Epidermal melanocyte (primary cell): Measurements from ENCODE around the gene PLCG2.
"Not testable (repeated sequence)": the region's sequence is repeated elsewhere in the genome, so short reads cannot be mapped to it uniquely, and the experiment has no call there.

ENCODE experiments used
- DNase-seq: peaks from one replicate; pipeline ENCODE4 v3.0.0; 2011; ENCODE audit warnings: low spot score; ENCODE audit not compliant: insufficient read length

PLCG2 gene

DNA sequence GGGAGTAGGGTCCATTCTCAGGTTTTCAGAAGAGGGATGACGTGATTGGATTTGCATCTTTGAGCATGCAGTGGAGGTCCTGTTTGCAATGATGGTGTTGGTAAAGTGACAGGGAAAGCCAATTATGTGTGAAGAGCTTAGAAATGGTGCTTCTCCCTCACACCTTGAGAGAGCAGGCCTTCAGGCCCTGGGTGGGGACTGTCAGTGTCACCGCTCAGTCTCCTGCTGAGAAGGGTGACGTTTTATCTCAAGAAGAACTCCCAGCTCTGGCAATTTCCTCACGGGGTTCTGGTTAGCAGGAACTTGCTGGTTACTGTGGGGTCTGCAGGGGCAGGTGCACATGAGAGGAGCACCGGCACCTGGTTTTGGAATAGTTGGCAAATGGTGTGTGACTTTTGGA is 11.2 kb downstream of the PLCG2 start:
- no peak for DNase-seq

DNA sequence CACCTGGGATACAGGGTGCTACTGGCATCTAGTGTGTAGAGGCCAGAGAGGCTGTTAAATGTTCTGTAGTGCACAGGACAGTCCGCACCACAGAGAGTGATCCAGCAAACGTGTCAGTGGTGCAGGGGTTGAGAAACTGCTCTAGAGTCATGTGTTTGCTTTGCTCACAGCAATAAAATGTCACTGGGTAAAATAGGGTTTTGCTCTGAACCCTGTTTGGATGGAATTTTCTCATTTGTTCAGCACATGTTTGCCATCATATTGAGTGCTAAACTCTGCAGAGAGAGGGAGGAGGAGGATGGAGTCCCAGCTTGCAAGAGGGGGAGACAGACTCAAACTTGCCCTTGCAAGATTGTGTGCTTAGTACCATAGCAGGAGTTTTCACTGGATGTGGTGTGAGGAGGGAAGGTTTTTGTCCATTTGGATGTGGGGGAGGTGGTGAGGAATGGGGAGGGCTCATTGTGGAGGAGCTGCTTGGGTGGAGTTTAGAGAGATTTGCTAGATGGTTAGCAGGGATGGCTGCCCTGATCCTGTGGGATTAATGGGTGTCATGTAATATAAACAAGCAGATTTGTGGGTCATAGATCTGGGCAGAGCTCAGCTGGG is 11.8 kb downstream of the PLCG2 start:
- no peak for DNase-seq

DNA sequence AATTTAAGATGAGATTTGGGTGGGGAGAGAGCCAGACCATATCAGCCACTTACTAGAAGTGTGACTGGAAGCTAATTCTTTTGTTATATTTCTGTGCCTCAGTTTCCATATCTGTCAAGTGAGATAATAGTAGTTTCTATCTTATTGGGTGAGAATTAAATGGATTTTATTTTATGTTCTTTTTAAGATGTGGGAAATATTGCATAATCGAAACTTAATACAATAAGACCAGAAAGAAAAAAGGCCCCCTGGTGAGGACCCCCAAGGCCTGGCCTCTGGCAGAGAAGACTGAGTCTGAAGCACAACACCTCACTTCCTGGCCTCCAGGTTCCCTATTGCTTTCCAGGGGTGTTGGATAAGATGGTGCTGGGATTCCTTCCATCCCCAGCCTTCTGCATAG is 13.7 kb downstream of the PLCG2 start:
- no peak for DNase-seq

DNA sequence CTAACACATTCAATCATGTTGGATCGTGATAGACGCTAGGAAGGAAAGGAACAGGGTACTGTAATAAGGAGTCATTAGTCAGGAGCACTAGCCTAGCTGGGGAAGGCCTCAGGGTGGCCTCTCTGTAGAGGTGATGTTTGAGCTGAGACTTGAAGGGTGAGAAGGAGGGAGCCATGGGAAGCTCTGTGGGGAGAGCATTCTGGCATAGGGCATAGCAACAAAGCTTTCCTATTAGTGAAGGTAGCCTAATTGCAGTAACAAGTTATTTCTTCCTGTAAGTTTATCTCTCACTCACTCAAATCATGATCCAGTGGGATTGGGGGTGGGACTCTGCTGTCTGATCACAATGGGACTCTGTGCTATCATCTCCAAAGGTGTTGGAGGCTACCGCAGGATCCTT is 16.1 kb downstream of the PLCG2 start:
- no peak for DNase-seq

DNA sequence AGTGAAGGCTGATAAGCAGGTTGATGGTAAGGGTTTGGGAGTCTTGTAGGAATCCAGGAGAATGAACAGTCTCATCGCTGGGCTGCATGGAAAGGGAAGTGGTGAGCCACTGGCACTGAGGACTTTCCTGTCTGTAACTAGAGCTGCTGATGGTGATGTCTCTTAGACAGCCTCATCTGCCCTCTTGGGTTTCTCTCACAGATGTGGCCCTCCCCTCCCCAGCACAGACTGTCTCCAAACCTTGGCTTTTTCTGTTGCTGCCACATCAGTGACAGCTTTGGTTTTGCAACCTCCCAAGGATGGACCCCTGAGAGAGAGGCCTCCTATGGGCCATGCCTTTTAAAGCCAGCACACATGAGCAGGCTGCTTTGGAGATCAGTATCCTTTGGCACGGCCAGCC is 16.9 kb downstream of the PLCG2 start:
- DNase-seq: no peak

GRCh38 chr16:81796583-81797346 is 17.7 kb downstream of the PLCG2 start:
- no peak for DNase-seq

DNA sequence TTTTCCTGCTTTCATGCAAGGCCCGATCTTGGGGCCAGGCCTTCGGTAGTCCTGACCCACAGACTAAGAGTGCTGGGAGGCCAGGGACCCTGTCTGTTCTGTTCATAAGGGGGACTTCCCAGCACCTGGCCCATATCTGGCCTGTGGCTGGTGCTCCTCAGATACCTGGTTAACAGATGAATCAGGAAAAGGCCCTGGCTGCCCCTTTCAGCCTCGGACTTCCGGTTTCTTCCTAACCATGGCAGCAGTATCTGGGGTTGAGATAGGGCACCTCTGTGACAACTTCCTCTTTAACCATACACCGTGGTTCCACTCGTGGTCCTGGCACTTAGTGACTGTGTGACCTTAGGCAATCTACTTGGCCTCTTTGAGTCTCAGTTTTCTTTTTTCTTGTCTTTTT is 18.4 kb downstream of the PLCG2 start:
- DNase-seq: no peak

DNA sequence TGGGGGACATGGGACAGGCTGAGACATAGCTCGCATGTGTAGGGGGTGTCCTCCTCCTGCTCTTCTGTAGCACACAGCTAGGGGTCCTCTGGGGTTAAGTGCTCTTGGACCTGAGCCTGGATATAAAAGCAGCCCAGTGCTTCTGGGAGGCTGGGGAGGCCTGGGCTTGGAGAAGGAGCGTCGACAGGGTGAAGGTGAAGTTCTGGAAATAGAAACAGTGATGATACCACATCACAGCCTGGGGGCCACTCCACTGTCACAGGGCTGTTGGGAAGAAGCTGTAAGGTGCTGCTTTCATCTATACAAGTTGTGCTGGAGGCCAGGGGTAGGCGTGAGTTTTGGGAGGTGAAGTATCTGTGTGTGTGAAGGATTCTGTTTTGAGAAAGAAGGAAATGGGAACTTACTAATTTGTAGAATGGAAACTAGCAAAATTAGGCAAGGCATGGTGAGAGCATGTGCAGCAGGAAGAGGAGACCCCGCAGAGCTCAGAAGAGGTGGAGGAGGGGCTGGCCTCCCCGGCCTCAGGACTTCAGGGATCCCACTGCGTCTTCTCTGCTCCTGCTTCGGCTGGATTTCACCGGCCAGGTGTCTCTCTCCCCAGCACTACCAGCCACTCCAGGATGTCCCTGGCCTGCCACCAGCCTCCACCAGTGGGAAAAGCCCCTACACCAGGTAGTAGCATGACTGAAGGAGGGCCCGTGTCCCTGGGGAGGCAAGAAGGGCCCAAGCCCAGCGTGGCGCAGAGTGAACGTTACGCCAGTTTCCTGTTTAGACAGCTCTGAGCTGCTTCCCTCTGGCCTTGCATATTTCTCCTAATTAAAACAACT is 19.4 kb downstream of the PLCG2 start:
- DNase-seq: no peak

GRCh38 chr16:81799138-81799504 is 20.0 kb downstream of the PLCG2 start:
- no peak for DNase-seq

DNA sequence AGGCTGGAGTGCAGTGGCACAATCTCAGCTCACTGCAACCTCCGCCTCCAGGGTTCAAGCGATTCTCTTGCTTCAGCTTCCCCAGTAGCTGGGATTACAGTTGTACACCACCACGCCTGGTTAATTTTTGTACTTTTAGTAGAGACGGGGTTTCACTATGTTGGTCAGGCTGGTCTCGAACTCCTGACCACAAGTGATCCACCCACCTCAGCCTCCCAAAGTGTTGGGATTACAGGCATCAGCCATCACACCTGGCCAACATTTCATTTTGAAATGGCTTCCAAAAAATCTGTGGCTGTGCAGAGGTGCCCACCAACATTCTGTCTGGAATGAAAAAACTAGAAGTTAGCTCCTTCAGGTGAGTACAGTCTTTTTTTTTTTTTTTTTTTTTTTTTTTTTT is 22.6 kb downstream of the PLCG2 start:
- not testable (repeated sequence) for DNase-seq

- no peak for DNase-seq
Observed at GRCh38 chr16:81803332-81803731, 24.2 kb downstream of the PLCG2 start.

GRCh38 chr16:81804134-81804610 is 25.1 kb downstream of the PLCG2 start:
- DNase-seq: no peak

DNA sequence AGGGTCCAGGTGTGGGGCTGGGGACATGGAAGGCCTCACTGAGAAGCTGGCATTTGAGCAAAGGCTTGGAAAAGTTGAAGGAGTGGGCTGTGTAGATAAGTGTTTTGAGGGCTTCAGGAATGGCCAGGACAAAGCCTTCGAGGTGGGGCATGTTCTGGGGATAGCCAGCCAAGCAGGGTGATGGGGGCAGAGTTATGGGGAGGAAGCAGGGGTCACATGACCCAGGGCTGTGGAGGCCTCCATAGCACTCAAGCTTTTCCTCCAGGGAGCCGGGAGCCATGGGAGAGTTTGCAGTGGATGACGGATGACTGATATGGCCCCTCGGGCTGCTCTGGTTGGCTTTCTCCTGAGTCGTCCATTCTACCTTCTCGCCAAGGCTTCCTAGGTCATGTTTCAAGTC is 27.6 kb downstream of the PLCG2 start:
- DNase-seq: no peak

- DNase-seq: no peak
Observed at GRCh38 chr16:81807767-81808358, 28.8 kb downstream of the PLCG2 start.

GRCh38 chr16:81808933-81809480 is 29.9 kb downstream of the PLCG2 start:
- no peak for DNase-seq

DNA sequence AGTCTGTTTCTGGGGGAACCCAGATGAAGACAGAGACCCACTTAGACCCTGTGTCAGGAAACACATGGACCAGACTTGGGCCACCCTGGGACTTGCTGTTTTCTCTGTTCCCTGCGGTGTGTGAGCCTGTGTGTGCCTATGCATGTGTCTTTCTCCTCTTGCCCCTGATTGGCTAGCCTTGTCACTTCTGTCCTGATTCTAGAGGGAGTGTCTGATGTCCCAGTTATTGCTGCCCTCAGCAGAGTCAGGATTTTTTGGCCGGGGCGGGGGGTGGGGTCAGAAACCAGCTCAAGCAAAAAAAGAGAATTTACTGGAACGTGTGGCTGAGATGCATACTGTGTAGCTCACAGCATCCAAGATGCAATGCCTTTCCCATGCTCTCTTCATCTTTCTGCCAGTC is 30.5 kb downstream of the PLCG2 start:
- DNase-seq: no peak

DNA sequence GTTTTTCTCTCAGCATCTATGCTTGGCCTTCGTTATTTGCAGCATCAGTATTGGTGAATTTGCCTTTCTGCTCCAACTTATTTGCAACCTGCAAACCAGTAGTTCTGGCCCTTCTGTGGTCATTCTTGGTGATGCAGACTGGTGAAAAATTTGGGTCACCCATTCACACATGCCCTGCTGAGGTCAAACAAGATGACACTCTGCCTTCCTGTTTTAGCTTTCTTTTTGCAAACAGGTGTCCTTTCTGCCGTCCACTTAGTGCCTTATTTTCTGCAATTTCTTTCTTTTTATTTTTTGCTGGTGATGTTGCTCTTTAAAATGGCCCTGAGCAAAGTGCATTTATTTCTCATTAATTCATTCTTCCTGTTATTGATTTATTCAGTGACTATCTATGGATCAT is 31.3 kb downstream of the PLCG2 start:
- no peak for DNase-seq

GRCh38 chr16:81810894-81811538 is 31.9 kb downstream of the PLCG2 start:
- no peak for DNase-seq

DNA sequence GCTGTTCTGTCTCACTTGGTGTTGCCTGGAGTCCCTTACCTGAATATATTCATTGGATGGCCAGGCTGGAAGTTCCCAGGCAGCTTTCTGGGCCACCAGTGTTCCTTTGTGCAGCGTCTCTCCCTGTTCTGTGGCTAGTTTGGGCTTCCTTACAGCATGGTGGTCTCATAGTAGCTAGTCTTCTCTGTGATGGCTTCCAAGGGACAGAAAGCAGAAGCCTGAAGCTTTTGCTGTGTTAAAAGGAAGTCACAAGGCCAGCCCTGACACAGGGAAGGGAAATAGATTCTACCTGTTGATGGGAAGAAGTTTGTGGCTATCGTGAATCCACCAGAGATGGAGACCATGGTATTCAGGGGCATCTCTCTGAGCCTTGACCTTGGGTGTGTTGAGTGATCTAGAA is 34.6 kb downstream of the PLCG2 start:
- no peak for DNase-seq

DNA sequence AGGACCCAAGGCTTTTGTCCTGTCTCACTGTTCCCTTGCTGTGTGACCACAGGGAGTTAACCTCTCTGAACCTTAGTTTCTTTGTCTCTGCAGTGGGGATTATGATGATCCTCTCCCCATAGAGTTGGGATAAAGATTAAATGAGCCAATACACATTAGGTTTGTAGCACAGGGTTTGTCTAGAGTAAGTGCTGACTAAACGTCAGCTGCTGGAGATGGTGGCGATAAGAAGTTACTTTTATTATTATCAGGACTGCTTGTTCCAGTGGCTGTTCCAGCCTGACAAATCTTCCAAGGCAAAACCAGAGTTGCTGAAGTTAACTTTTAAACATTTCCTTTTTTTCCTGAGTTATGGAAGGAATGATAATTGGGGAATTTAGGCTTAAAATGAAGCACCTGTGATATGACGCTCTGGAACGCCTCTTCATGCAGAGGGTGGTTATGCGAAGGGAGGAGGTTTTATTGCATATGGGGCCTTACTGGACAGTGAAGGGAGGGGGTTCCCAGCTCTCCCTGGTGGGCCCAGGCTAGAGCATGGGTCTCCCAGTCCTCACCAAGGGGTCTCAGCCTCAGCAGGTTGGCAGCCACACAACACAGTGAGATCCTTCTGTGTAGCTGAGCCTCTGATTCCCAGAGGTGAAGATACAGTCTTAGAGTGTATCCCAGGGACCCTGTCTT is 35.8 kb downstream of the PLCG2 start:
- no peak for DNase-seq

GRCh38 chr16:81815429-81815766 is 36.3 kb downstream of the PLCG2 start:
- no peak for DNase-seq
